Hepatocyte (in vitro differentiated cells): Measurements from ENCODE around the gene PAK5. TPM values are rescaled to one million over a fixed set of nuclear protein-coding genes. Genes with fewer than 3 reads are reported as not detected.

Experiments used
- DNase-seq: peaks from one replicate; pipeline ENCODE4 v3.0.0-alpha.2; 2016; ENCODE audit warnings: low spot score
- H2AFZ ChIP-seq: fragments of 200-600 bp; sonication (generic); 2 replicates; pipeline ENCODE4 v1.6.0; 2016; ENCODE audit warnings: antibody characterized with exemption, mild to moderate bottlenecking
- H3K27ac ChIP-seq: fragments of 200-600 bp; sonication (generic); 2 replicates; pipeline ENCODE4 v1.5.1; 2016; ENCODE audit warnings: mild to moderate bottlenecking
- H3K27me3 ChIP-seq: fragments of 200-600 bp; sonication (generic); 2 replicates; pipeline ENCODE4 v1.6.1; 2016
- H3K36me3 ChIP-seq: fragments of 200-600 bp; sonication (generic); replicated peaks from 2 replicates; pipeline ENCODE4 v1.5.1; 2016; ENCODE audit warnings: low read depth; ENCODE audit not compliant: insufficient read depth
- H3K4me1 ChIP-seq: fragments of 200-600 bp; sonication (generic); 2 replicates; pipeline ENCODE4 v1.5.1; 2016; ENCODE audit warnings: mild to moderate bottlenecking, moderate library complexity; ENCODE audit not compliant: insufficient read depth
- H3K4me2 ChIP-seq: fragments of 200-600 bp; sonication (generic); 2 replicates; pipeline ENCODE4 v1.6.0; 2016
- H3K4me3 ChIP-seq: fragments of 200-600 bp; sonication (generic); 2 replicates; pipeline ENCODE4 v1.5.1; 2016; ENCODE audit warnings: mild to moderate bottlenecking
- H3K79me2 ChIP-seq: fragments of 200-600 bp; sonication (generic); 2 replicates; pipeline ENCODE4 v1.6.0; 2017; ENCODE audit warnings: mild to moderate bottlenecking
- H3K9me2 ChIP-seq: fragments of 200-600 bp; sonication (generic); replicated peaks from 2 replicates; pipeline ENCODE4 v1.6.0; 2017; ENCODE audit warnings: mild to moderate bottlenecking; ENCODE audit not compliant: insufficient read depth
- H3K9me3 ChIP-seq: fragments of 200-600 bp; sonication (generic); 2 replicates; pipeline ENCODE4 v1.5.1; 2016; ENCODE audit warnings: low read depth, mild to moderate bottlenecking
- H4K20me1 ChIP-seq: fragments of 200-600 bp; sonication (generic); 2 replicates; pipeline ENCODE4 v1.6.0; 2016; ENCODE audit warnings: mild to moderate bottlenecking; ENCODE audit not compliant: insufficient read depth, poor library complexity, severe bottlenecking
- CTCF ChIP-seq: fragments of 200-600 bp; sonication (generic); IDR thresholded peaks from 2 replicates; pipeline ENCODE4 v1.5.1; 2016; ENCODE audit warnings: antibody characterized with exemption, mild to moderate bottlenecking; ENCODE audit not compliant: poor library complexity
- EZH2 ChIP-seq: fragments of 200-600 bp; sonication (generic); IDR thresholded peaks from 2 replicates; pipeline ENCODE4 v1.6.1; 2016; ENCODE audit warnings: antibody characterized with exemption, mild to moderate bottlenecking, borderline replicate concordance
- EZH2phosphoT487 ChIP-seq: fragments of 200-600 bp; sonication (generic); IDR thresholded peaks from one replicate; pipeline ENCODE4 v1.6.1; 2018; ENCODE audit warnings: antibody characterized with exemption, mild to moderate bottlenecking, low read depth, moderate library complexity; ENCODE audit not compliant: unreplicated experiment, severe bottlenecking
- WGBS: methylation state at CpG from one replicate; pipeline ENCODE4 v1.1.6; 2016; ENCODE audit warnings: low lambda C conversion rate; ENCODE audit errors: missing lambda C conversion rate; 5-methylcytosine and 5-hydroxymethylcytosine counted together
- polyA plus RNA-seq: library from polyadenylated mRNA; unstranded; fragments of >200 nt; fragmentation: Nextera tagmentation; extraction: Ambion mirVana; gene quantifications from 2 replicates; pipeline ENCODE4 v1.2.1, GENCODE V29; 2016
- total RNA-seq: library from RNA; depleted of rRNA; stranded (reverse); fragments of >200 nt; gene quantifications from 2 replicates; pipeline ENCODE4 v1.2.3, GENCODE V29; 2014

The PAK5 gene
- total and polyA plus RNA-seq, 2 experiments from 2014 or later = 0.56 to 0.97 TPM

- Histone ChIP-seq H3K4me1 (peaks cover 22% of the 10 kb centered on the region), H4K20me1 (no peaks in the 10 kb centered on the region), H3K9me3 (no peaks in the 10 kb centered on the region), H3K36me3 (no peaks in the 10 kb centered on the region), H3K9me2 (no peaks in the 10 kb centered on the region), H2AFZ (no peak overlapping the region), H3K27me3 (peaks cover 100% of the 10 kb centered on the region), H3K4me2 (peak overlapping the region; percentile 87), H3K79me2 (no peaks in the 10 kb centered on the region), H3K27ac (no peak overlapping the region), H3K4me3 (no peak overlapping the region)
- 3% methylated on average over 9 of the region's 9 CpGs for WGBS
- no peak for DNase-seq
- TF ChIP-seq EZH2phosphoT487 = no peak
These were observed 324.8 kb downstream of the PAK5 start for GRCh38 chr20:9514072-9514460.

GRCh38 chr20:9510911-9511310, 328.0 kb downstream of the PAK5 start:
- Histone ChIP-seq H3K27me3 (peaks cover 100% of the 10 kb centered on the region), H3K9me3 (no peaks in the 10 kb centered on the region), H3K4me3 (no peak overlapping the region), H3K4me1 (peaks cover 15% of the 10 kb centered on the region), H3K4me2 (no peak overlapping the region), H2AFZ (no peak overlapping the region), H3K27ac (no peak overlapping the region), H3K36me3 (no peaks in the 10 kb centered on the region), H3K9me2 (no peaks in the 10 kb centered on the region), H3K79me2 (no peaks in the 10 kb centered on the region), H4K20me1 (no peaks in the 10 kb centered on the region)
- no peak for DNase-seq
- TF ChIP-seq CTCF (no peak), EZH2phosphoT487 (no peak), EZH2 (no peak)
- 84% methylated on average over 5 of the region's 5 CpGs for WGBS

GRCh38 chr20:9509246-9509645, 329.6 kb downstream of the PAK5 start:
- Histone ChIP-seq H3K79me2 (no peaks in the 10 kb centered on the region), H3K27me3 (peaks cover 98% of the 10 kb centered on the region), H3K4me1 (no peaks in the 10 kb centered on the region), H3K9me2 (no peaks in the 10 kb centered on the region), H3K4me2 (no peak overlapping the region), H3K9me3 (no peaks in the 10 kb centered on the region), H4K20me1 (no peaks in the 10 kb centered on the region), H3K4me3 (no peak overlapping the region), H3K27ac (no peak overlapping the region), H3K36me3 (no peaks in the 10 kb centered on the region), H2AFZ (no peak overlapping the region)
- 49% methylated on average over 4 of the region's 4 CpGs for WGBS
- TF ChIP-seq CTCF = no peak
- peak; percentile 26 for TF ChIP-seq EZH2
- peak; percentile 41 for TF ChIP-seq EZH2phosphoT487
- no peak for DNase-seq

- Histone ChIP-seq H3K9me2 (no peaks in the 10 kb centered on the region), H3K27ac (no peak overlapping the region), H3K9me3 (no peaks in the 10 kb centered on the region), H3K36me3 (no peaks in the 10 kb centered on the region), H2AFZ (no peak overlapping the region), H3K4me3 (no peak overlapping the region), H3K4me2 (peak overlapping the region; percentile 49), H4K20me1 (no peaks in the 10 kb centered on the region), H3K27me3 (peaks cover 98% of the 10 kb centered on the region), H3K4me1 (no peaks in the 10 kb centered on the region), H3K79me2 (no peaks in the 10 kb centered on the region)
- no peak for DNase-seq
- 8% methylated on average over 28 of the region's 30 CpGs for WGBS
- TF ChIP-seq EZH2 = peak; percentile 60
- TF ChIP-seq EZH2phosphoT487 = no peak
These were observed 330.1 kb downstream of the PAK5 start for GRCh38 chr20:9508696-9509178.
